DND-41 (cell line): Measurements from ENCODE around the gene NAPB.

Experiments used
- ATAC-seq: fragments of 200-7000 bp; cut with Tn5 transposase; 3 replicates; pipeline ENCODE4 v1.9.1; 2021; ENCODE audit warnings: low read depth; ENCODE audit not compliant: insufficient read depth
- DNase-seq: peaks from one replicate; pipeline ENCODE4 v3.0.0-alpha.2; 2020
- H2AFZ ChIP-seq: 2 replicates; pipeline ENCODE4 v1.6.0; 2012; ENCODE audit warnings: low read depth, low read length
- H3K27ac ChIP-seq: 2 replicates; pipeline ENCODE4 v1.5.1; 2012; ENCODE audit warnings: low read length, inconsistent platforms
- H3K27me3 ChIP-seq: fragments of 200-600 bp; sonication (generic); 2 replicates; pipeline ENCODE4 v1.6.0; 2012; ENCODE audit warnings: low read length, mild to moderate bottlenecking, inconsistent platforms; ENCODE audit not compliant: insufficient read depth, poor library complexity
- H3K36me3 ChIP-seq: 2 replicates; pipeline ENCODE4 v1.5.1; 2012; ENCODE audit warnings: low read length, inconsistent platforms; ENCODE audit not compliant: insufficient read depth
- H3K4me1 ChIP-seq: 2 replicates; pipeline ENCODE4 v1.5.1; 2012; ENCODE audit warnings: mild to moderate bottlenecking, low read length; ENCODE audit not compliant: insufficient read depth
- H3K4me2 ChIP-seq: 2 replicates; pipeline ENCODE4 v1.6.0; 2012; ENCODE audit warnings: mild to moderate bottlenecking, moderate library complexity, low read length, inconsistent platforms; ENCODE audit not compliant: insufficient read depth
- H3K4me3 ChIP-seq, 2 experiments: fragments of 200-600 bp in 1 of 2; shearing (Covaris generic) in 1 of 2; 2 replicates each; pipeline ENCODE4 v1.5.1; 2012 to 2016; ENCODE audit warnings: inconsistent platforms in 2 of 2, low read length in 2 of 2, mild to moderate bottlenecking in 2 of 2, low read depth in 1 of 2, moderate library complexity in 1 of 2
- H3K79me2 ChIP-seq: 2 replicates; pipeline ENCODE4 v1.6.0; 2012; ENCODE audit warnings: low read length, inconsistent platforms; ENCODE audit not compliant: insufficient read depth
- H3K9ac ChIP-seq: 2 replicates; pipeline ENCODE4 v1.6.0; 2012; ENCODE audit warnings: low read depth, mild to moderate bottlenecking, inconsistent platforms, low read length, moderate library complexity
- H3K9me3 ChIP-seq: 2 replicates; pipeline ENCODE4 v1.5.1; 2012; ENCODE audit warnings: low read length, moderate library complexity, mild to moderate bottlenecking, inconsistent platforms; ENCODE audit not compliant: insufficient read depth, severe bottlenecking
- H4K20me1 ChIP-seq: 2 replicates; pipeline ENCODE4 v1.6.0; 2012; ENCODE audit warnings: low read length; ENCODE audit not compliant: insufficient read depth
- CTCF ChIP-seq: IDR thresholded peaks from 2 replicates; pipeline ENCODE4 v1.5.1; 2012; ENCODE audit warnings: borderline replicate concordance, low read length, moderate library complexity, mild to moderate bottlenecking; ENCODE audit not compliant: poor library complexity, severe bottlenecking; ENCODE audit errors: extremely low read depth
- EZH2 ChIP-seq: IDR thresholded peaks from 3 replicates; pipeline ENCODE4 v1.6.1; 2012; ENCODE audit warnings: borderline replicate concordance, low read depth, mild to moderate bottlenecking, moderate library complexity, low read length, inconsistent platforms; ENCODE audit not compliant: severe bottlenecking

NAPB gene

GRCh38 chr20:23325107-23325506 is 96.2 kb downstream of the NAPB start:
- Histone ChIP-seq H3K4me2 (no peak overlapping the region), H3K4me3 (no peak overlapping the region), H3K36me3 (no peaks in the 10 kb centered on the region), H3K9ac (no peak overlapping the region), H3K4me1 (no peaks in the 10 kb centered on the region), H2AFZ (no peak overlapping the region), H3K9me3 (peaks cover 6% of the 10 kb centered on the region), H4K20me1 (no peaks in the 10 kb centered on the region), H3K79me2 (no peaks in the 10 kb centered on the region), H3K27ac (no peak overlapping the region), H3K27me3 (no peaks in the 10 kb centered on the region)
- TF ChIP-seq CTCF = no peak
- TF ChIP-seq EZH2 = no peak
- ATAC-seq (no peak), DNase-seq (no peak)
